Sigmoid colon (tissue), 7 donors: ENCODE results near the gene RAB14. TPM values are rescaled to one million over a fixed set of nuclear protein-coding genes. Genes with fewer than 3 reads are reported as not detected.

Experiments used
- DNase-seq: peaks from one replicate; pipeline ENCODE4 v3.0.0-alpha.2; 2019
- H3K27ac ChIP-seq, 4 donors: fragments of 200-600 bp; sonication (generic); one replicate each; pipeline ENCODE4 v1.5.1; 2016 to 2019; ENCODE audit warnings: mild to moderate bottlenecking in 1 of 4
- H3K27me3 ChIP-seq, 3 donors: fragments of 200-600 bp; sonication (generic); one replicate each; pipeline ENCODE4 v1.5.1; 2019; ENCODE audit warnings: mild to moderate bottlenecking in 1 of 3
- H3K36me3 ChIP-seq, 4 donors: fragments of 200-600 bp; sonication (generic); one replicate each; pipeline ENCODE4 v1.5.1; 2016 to 2019
- H3K4me1 ChIP-seq, 4 donors: fragments of 200-600 bp; sonication (generic); one replicate each; pipeline ENCODE4 v1.5.1; 2017 to 2019
- H3K4me3 ChIP-seq, 4 donors: fragments of 200-600 bp; sonication (generic); one replicate each; pipeline ENCODE4 v1.5.1; 2017 to 2019; ENCODE audit warnings: mild to moderate bottlenecking in 2 of 4, moderate library complexity in 1 of 4
- H3K9me3 ChIP-seq, 4 donors: fragments of 200-600 bp in 3 of 4; sonication (generic) in 3 of 4; one replicate each; pipeline versions ENCODE4 v1.5.1 to v1.6.1; 2013 to 2019
- CTCF ChIP-seq, 4 experiments: fragments of 450-650 bp in 3 of 4; fragments of 200-600 bp in 1 of 4; IDR thresholded peaks; one replicate each; pipeline ENCODE4 v1.5.1; 2016 to 2019; ENCODE audit warnings: antibody characterized with exemption in 4 of 4, mild to moderate bottlenecking in 3 of 4, moderate library complexity in 2 of 4
- EP300 ChIP-seq, 4 donors: sonication (generic); formaldehyde crosslinking; IDR thresholded peaks; one replicate each; pipeline ENCODE4 v1.6.1; 2017; ENCODE audit warnings: antibody characterized with exemption in 4 of 4
- POLR2A ChIP-seq, 2 donors: fragments of 450-650 bp; IDR thresholded peaks; one replicate each; pipeline ENCODE4 v1.6.1; 2016; ENCODE audit warnings: antibody characterized with exemption in 2 of 2, mild to moderate bottlenecking in 2 of 2, moderate library complexity in 2 of 2
- POLR2AphosphoS5 ChIP-seq, 4 donors: sonication (generic); formaldehyde crosslinking; IDR thresholded peaks; one replicate each; pipeline ENCODE4 v1.6.1; 2017; ENCODE audit warnings: antibody characterized with exemption in 4 of 4
- WGBS, 2 donors: extraction: QIAGEN DNeasy Blood & Tissue Kit; methylation state at CpG; one replicate each; pipeline ENCODE4 v1.1.7; 2013; 5-methylcytosine and 5-hydroxymethylcytosine counted together
- intact Hi-C: fragments of 100-400 bp; cut with DNase I; formaldehyde crosslinking; loops from one replicate; pipeline ENCODE4 v1.15.1; 2023
- polyA plus RNA-seq, 3 donors: library from polyadenylated mRNA; stranded (reverse); fragments of 200-250 nt; gene quantifications; one replicate each; pipeline ENCODE4 v1.2.3, GENCODE V29; 2013
- total RNA-seq, 4 donors: library from RNA; depleted of rRNA; stranded (reverse); fragments of >200 nt; gene quantifications; one replicate each; pipeline ENCODE4 v1.1.0, GENCODE V29; 2016
- donor health status: healthy with polysubstance abuse.
- donor health status: Bipolar disorder and iron deficiency.
- donor health status: healthy.

Gene RAB14
- total RNA-seq, result 10 to 100 TPM; 28.2 to 33.2 (median 30.4) TPM
- 10 to 100 TPM; 42.6 to 61.7 (median 42.9) TPM for polyA plus RNA-seq

- Histone ChIP-seq H3K36me3 (no peaks in the 10 kb centered on the region), H3K9me3 (no peaks in the 10 kb centered on the region), H3K27me3 (no peaks in the 10 kb centered on the region), H3K4me1 (peaks cover 0 to 45% (median 44%) of the 10 kb centered on the region in 4 donors), H3K27ac (peak within 1 kb of the TSS; percentile 94 to 98 (median 96)), H3K4me3 (peak within 1 kb of the TSS; percentile 91 to 97 (median 96))
- WGBS, 2 donors, result 1 to 2% methylated on average over 55 of the region's 55 CpGs
- peak; percentile 100 for DNase-seq
- TF ChIP-seq EP300 (IDR thresholded peaks at IDR 0.05) (no peak), POLR2AphosphoS5 (IDR thresholded peaks at IDR 0.05) (peak; percentile 70 to 94 (median 88)), CTCF (IDR thresholded peaks at IDR 0.05) (peak in 3 of 4 experiments; percentile 30 to 49 (median 48)), POLR2A (IDR thresholded peaks at IDR 0.05) (peak; percentile 59 to 60)
- intact Hi-C loops, result no loop called here
Measured at GRCh38 chr9:121201738-121202533, at the start of gene RAB14. TSS of gene RAB14 (minus strand) at chr9:121201869. CDS start at chr9:121193412, 8,457 bp downstream.

GRCh38 chr9:121249563-121249962 lies 47.9 kb upstream of the RAB14 start:
- 76 to 89% methylated on average over 3 of the region's 3 CpGs for WGBS, 2 donors
- Histone ChIP-seq H3K36me3 (no peaks in the 10 kb centered on the region), H3K27ac (no peak overlapping the region), H3K4me3 (no peak overlapping the region), H3K4me1 (peaks cover 0 to 8% (median 0%) of the 10 kb centered on the region in 4 donors), H3K27me3 (no peaks in the 10 kb centered on the region), H3K9me3 (no peaks in the 10 kb centered on the region)
- no peak for DNase-seq
- TF ChIP-seq CTCF (IDR thresholded peaks at IDR 0.05), result no peak
- no peak for TF ChIP-seq EP300 (IDR thresholded peaks at IDR 0.05)
- no peak for TF ChIP-seq POLR2AphosphoS5 (IDR thresholded peaks at IDR 0.05)
- no peak for TF ChIP-seq POLR2A (IDR thresholded peaks at IDR 0.05)
- intact Hi-C loops, result no loop called here

- Histone ChIP-seq H3K36me3 (no peaks in the 10 kb centered on the region), H3K27ac (peak overlapping the region in 1 of 4 donors; percentile 58), H3K4me3 (no peak overlapping the region), H3K4me1 (peaks cover 0 to 18% (median 11%) of the 10 kb centered on the region in 4 donors), H3K9me3 (no peaks in the 10 kb centered on the region), H3K27me3 (no peaks in the 10 kb centered on the region)
- DNase-seq, result no peak
- WGBS, 2 donors, result 88 to 89% methylated on average over 12 of the region's 12 CpGs
- intact Hi-C loops, result no loop called here
- TF ChIP-seq CTCF (IDR thresholded peaks at IDR 0.05) (no peak), POLR2A (IDR thresholded peaks at IDR 0.05) (no peak), POLR2AphosphoS5 (IDR thresholded peaks at IDR 0.05) (no peak), EP300 (IDR thresholded peaks at IDR 0.05) (no peak)
Measured at GRCh38 chr9:121246821-121247561, 45.3 kb upstream of the RAB14 start.

- intact Hi-C loops, result no loop called here
- H3K27me3 ChIP-seq, result no peaks in the 10 kb centered on the region
- WGBS, 2 donors, result 91 to 97% methylated on average over 4 of the region's 4 CpGs
- H3K36me3 ChIP-seq, result no peaks in the 10 kb centered on the region
- H3K9me3 ChIP-seq, result no peaks in the 10 kb centered on the region
- no peak overlapping the region for H3K4me3 ChIP-seq
- DNase-seq, result peak; percentile 67
- peak overlapping the region; percentile 64 to 81 (median 71) for H3K27ac ChIP-seq
- TF ChIP-seq EP300 (IDR thresholded peaks at IDR 0.05) (no peak), POLR2AphosphoS5 (IDR thresholded peaks at IDR 0.05) (peak in 2 of 4 donors; percentile 23 to 36), POLR2A (IDR thresholded peaks at IDR 0.05) (no peak)
- H3K4me1 ChIP-seq, result peaks cover 0 to 26% (median 16%) of the 10 kb centered on the region in 4 donors
Measured at GRCh38 chr9:121242959-121243346, 41.3 kb upstream of the RAB14 start.
